ENCODE data around the gene SLC11A2. TPM values are rescaled to one million over a fixed set of nuclear protein-coding genes. Genes with fewer than 3 reads are reported as not detected.

Gene SLC11A2
- total and polyA plus RNA-seq, 12 donors: 21.7 to 82.2 (median 49.7) TPM

GRCh38 chr12:50991291-50991690 is 34.9 kb downstream of the SLC11A2 start:
- DNase-seq: no peak
- H3K4me1 ChIP-seq (replicated peaks in 1 of 2): peaks cover 0 to 6% of the 10 kb centered on the region in 2 donors
- H3K9me3 ChIP-seq (replicated peaks in 1 of 3): no peaks in the 10 kb centered on the region
- TF ChIP-seq POLR2A (IDR thresholded peaks at IDR 0.05): no peak
- H3K27ac ChIP-seq: no peak overlapping the region
- WGBS, 4 donors: 76 to 84% (median 81%) methylated on average over 6 of the region's 6 CpGs
- H3K4me3 ChIP-seq: no peak overlapping the region
- intact Hi-C loops (cut with DNase I): no loop called here
- no peaks in the 10 kb centered on the region for H3K27me3 ChIP-seq
- H3K36me3 ChIP-seq (replicated peaks in 1 of 2): peaks cover 0 to 87% of the 10 kb centered on the region in 2 donors

DNA sequence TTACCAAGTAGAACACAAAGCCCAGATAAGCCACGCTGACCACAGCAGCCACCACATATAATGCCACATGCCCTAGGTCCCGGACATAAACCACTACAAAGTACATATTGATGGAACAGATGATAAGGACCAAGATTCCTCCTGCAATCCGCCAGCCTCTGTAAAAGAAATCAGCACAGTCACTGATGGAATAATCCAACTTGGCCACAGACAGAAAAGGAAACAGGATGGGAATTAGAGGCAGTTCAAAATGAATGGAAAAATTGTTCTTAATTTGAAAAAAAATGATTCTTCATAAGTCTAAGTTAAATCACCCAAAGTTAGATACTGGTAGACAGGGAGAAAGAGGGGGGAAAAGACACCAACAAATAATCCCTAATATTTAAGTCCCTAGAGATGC is 35.4 kb downstream of the SLC11A2 start:
- no peak for TF ChIP-seq POLR2A (IDR thresholded peaks at IDR 0.05)
- TF ChIP-seq CTCF (IDR thresholded peaks at IDR 0.05): no peak
- DNase-seq: no peak
- intact Hi-C loops (cut with DNase I): no loop called here
- Histone ChIP-seq H3K36me3 (replicated peaks in 1 of 2) (peaks cover 0 to 82% of the 10 kb centered on the region in 2 donors), H3K4me3 (no peak overlapping the region), H3K4me1 (replicated peaks in 1 of 2) (peaks cover 3 to 11% of the 10 kb centered on the region in 2 donors), H3K9me3 (replicated peaks in 1 of 3) (no peaks in the 10 kb centered on the region), H3K27ac (no peak overlapping the region), H3K27me3 (no peaks in the 10 kb centered on the region)
- WGBS, 4 donors: 82 to 94% (median 91%) methylated on average over 2 to 3 of the region's 3 CpGs

DNA sequence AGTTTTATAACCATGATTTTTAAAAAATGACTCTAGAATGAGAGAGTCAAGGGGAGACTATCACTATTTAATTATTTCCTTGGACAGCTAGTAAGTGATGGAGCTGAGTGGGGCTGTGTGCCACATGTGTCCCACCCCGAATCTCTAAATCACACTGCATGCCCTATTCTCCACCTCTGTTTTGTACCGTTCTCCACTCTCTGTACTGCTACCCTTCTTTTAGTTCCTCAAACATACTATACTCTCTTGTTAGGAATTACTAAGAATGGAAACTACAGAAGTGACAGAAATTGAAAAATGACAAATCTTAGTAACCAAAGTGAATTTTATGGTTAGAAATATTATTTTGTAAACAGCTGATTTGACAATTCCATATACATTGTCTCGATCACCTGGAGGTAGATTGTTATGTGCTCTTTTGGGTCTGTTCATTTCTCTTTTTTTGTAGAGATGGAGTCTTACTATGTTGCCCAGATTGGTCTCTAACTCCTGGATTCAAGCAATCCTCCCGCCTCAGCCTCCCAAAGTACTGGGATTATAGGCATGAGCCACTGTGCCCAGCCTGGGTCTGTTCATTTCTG is 35.9 kb downstream of the SLC11A2 start:
- Histone ChIP-seq H3K9me3 (replicated peaks in 1 of 3) (no peaks in the 10 kb centered on the region), H3K27me3 (no peaks in the 10 kb centered on the region), H3K4me1 (replicated peaks in 1 of 2) (peaks cover 8 to 17% of the 10 kb centered on the region in 2 donors), H3K36me3 (replicated peaks in 1 of 2) (peaks cover 0 to 77% of the 10 kb centered on the region in 2 donors), H3K27ac (no peak overlapping the region), H3K4me3 (no peak overlapping the region)
- TF ChIP-seq CTCF (IDR thresholded peaks at IDR 0.05) (no peak), POLR2A (IDR thresholded peaks at IDR 0.05) (no peak)
- WGBS, 4 donors: 86 to 92% (median 88%) methylated on average over 4 of the region's 4 CpGs
- intact Hi-C loops (cut with DNase I): no loop called here
- DNase-seq: no peak

DNA sequence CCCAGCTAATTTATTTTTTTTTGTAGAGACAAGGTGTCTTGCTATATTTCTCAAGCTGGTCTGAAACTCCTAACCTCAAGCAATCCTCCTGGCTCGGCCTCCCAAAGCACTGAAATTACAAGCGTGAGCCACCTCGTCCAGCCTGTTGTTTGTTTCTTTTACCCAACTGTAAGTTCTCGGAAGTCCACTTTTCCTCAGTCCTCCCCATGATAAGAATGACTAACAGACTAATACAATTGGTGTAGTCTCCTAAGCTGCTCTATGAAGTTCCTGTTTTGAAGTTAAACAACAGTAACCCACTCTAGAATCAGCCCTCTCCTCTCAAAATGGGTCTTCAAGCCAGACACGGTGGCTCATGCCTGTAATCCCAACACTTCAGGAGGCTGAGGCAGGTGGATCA is 37.3 kb downstream of the SLC11A2 start:
- DNase-seq: no peak
- 90 to 93% (median 92%) methylated on average over 5 of the region's 5 CpGs for WGBS, 4 donors
- no peaks in the 10 kb centered on the region for H3K27me3 ChIP-seq
- intact Hi-C loops (cut with DNase I): loop anchor here in 1 of 2 donors (5.0 kb wide), 1 partner anchor 162 kb away; no protein-coding TSS in a partner anchor
- no peak overlapping the region for H3K27ac ChIP-seq
- H3K4me1 ChIP-seq (replicated peaks in 1 of 2): peaks cover 19 to 28% of the 10 kb centered on the region in 2 donors
- TF ChIP-seq POLR2A (IDR thresholded peaks at IDR 0.05) (no peak), CTCF (IDR thresholded peaks at IDR 0.05) (no peak)
- peaks cover 0 to 64% of the 10 kb centered on the region in 2 donors for H3K36me3 ChIP-seq (replicated peaks in 1 of 2)
- no peak overlapping the region for H3K4me3 ChIP-seq
- H3K9me3 ChIP-seq (replicated peaks in 1 of 3): no peaks in the 10 kb centered on the region

DNA sequence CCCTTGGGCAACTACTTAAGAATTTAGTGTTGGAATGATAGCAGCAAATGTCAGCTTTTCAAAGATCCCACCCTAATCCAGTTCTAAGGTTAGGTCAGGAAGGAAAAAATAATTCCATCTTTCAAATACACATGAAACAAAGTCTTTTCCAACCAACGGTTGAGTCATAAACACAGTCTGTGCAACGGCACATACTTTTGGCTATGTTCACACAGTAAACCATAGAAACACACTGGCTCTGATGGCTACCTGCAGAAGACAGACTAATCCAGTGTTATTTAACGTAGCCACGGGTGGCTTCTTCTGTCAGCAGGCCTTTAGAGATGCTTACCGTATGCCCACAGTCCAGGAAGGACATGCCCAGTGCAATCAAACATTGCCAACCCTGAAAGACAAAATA is 38.1 kb downstream of the SLC11A2 start:
- no peaks in the 10 kb centered on the region for H3K9me3 ChIP-seq (replicated peaks in 1 of 3)
- peaks cover 0 to 59% of the 10 kb centered on the region in 2 donors for H3K36me3 ChIP-seq (replicated peaks in 1 of 2)
- TF ChIP-seq CTCF (IDR thresholded peaks at IDR 0.05) (no peak), POLR2A (IDR thresholded peaks at IDR 0.05) (no peak)
- intact Hi-C loops (cut with DNase I): loop anchor here in 1 of 2 donors (5.0 kb wide), 1 partner anchor 161 kb away; no protein-coding TSS in a partner anchor
- no peak for DNase-seq
- peaks cover 19 to 28% of the 10 kb centered on the region in 2 donors for H3K4me1 ChIP-seq (replicated peaks in 1 of 2)
- H3K27ac ChIP-seq: no peak overlapping the region
- WGBS, 4 donors: 75 to 81% (median 80%) methylated on average over 5 of the region's 5 CpGs
- H3K27me3 ChIP-seq: no peaks in the 10 kb centered on the region
- no peak overlapping the region for H3K4me3 ChIP-seq
